SK-N-SH treated with all-trans-retinoic acid at 6 μM for 48 hours (cell line): ENCODE results near the gene SARDH.

ENCODE experiments used
- ATAC-seq: fragments of 200-7000 bp; cut with Tn5 transposase; 3 replicates; pipeline ENCODE4 v1.9.1; 2020; ENCODE audit warnings: mild to moderate bottlenecking, moderate library complexity
- ARNTL ChIP-seq: fragments of 450-650 bp; formaldehyde crosslinking; IDR thresholded peaks from 2 replicates; pipeline ENCODE4 v1.5.0; 2020; ENCODE audit warnings: low read depth, mild to moderate bottlenecking, moderate library complexity, borderline replicate concordance
- CREB5 ChIP-seq: fragments of 250-450 bp; sonication (Bioruptor Pico); IDR thresholded peaks from 2 replicates; pipeline ENCODE4 v1.5.1; 2020; ENCODE audit warnings: low read depth, mild to moderate bottlenecking, moderate library complexity
- CSDC2 ChIP-seq: fragments of 250-450 bp; sonication (Bioruptor Pico); IDR thresholded peaks from 2 replicates; pipeline ENCODE4 v1.5.0; 2020; ENCODE audit warnings: mild to moderate bottlenecking, moderate library complexity
- CSRNP3 ChIP-seq: fragments of 250-450 bp; sonication (Bioruptor Pico); IDR thresholded peaks from 2 replicates; pipeline ENCODE4 v1.5.1; 2021; ENCODE audit warnings: mild to moderate bottlenecking, moderate library complexity
- ESRRG ChIP-seq: fragments of 250-450 bp; sonication (Bioruptor Pico); IDR thresholded peaks from 2 replicates; pipeline ENCODE4 v1.6.1; 2021; ENCODE audit warnings: mild to moderate bottlenecking
- GLIS3 ChIP-seq: fragments of 250-450 bp; sonication (Bioruptor Pico); IDR thresholded peaks from 2 replicates; pipeline ENCODE4 v1.5.0; 2020; ENCODE audit warnings: mild to moderate bottlenecking, moderate library complexity
- OSR1 ChIP-seq: fragments of 250-450 bp; sonication (Bioruptor Pico); IDR thresholded peaks from 2 replicates; pipeline ENCODE4 v1.8.0; 2022; ENCODE audit warnings: moderate library complexity, mild to moderate bottlenecking, inconsistent platforms
- POU6F1 ChIP-seq: fragments of 250-450 bp; sonication (Bioruptor Pico); IDR thresholded peaks from 2 replicates; pipeline ENCODE4 v1.8.0; 2021; ENCODE audit warnings: low read depth, mild to moderate bottlenecking, moderate library complexity, borderline replicate concordance
- PPARA ChIP-seq: fragments of 250-450 bp; sonication (Bioruptor Pico); IDR thresholded peaks from 2 replicates; pipeline ENCODE4 v1.5.0; 2020; ENCODE audit warnings: mild to moderate bottlenecking, borderline replicate concordance
- RARB ChIP-seq: fragments of 250-450 bp; sonication (Bioruptor Pico); IDR thresholded peaks from 2 replicates; pipeline ENCODE4 v1.8.0; 2021; ENCODE audit warnings: mild to moderate bottlenecking, moderate library complexity
- SNAI2 ChIP-seq: fragments of 250-450 bp; sonication (Bioruptor Pico); IDR thresholded peaks from 2 replicates; pipeline ENCODE4 v1.5.0; 2020; ENCODE audit warnings: mild to moderate bottlenecking, moderate library complexity
- TCF4 ChIP-seq: fragments of 250-450 bp; sonication (Bioruptor Pico); IDR thresholded peaks from 2 replicates; pipeline ENCODE4 v1.8.0; 2021; ENCODE audit warnings: mild to moderate bottlenecking, moderate library complexity, borderline replicate concordance
- TOX ChIP-seq: fragments of 250-450 bp; sonication (Bioruptor Pico); IDR thresholded peaks from 2 replicates; pipeline ENCODE4 v1.8.0; 2021; ENCODE audit warnings: mild to moderate bottlenecking, moderate library complexity, borderline replicate concordance
- ZFP3 ChIP-seq: fragments of 250-450 bp; sonication (Bioruptor Pico); IDR thresholded peaks from 2 replicates; pipeline ENCODE4 v1.5.0; 2020; ENCODE audit warnings: mild to moderate bottlenecking, moderate library complexity
- ZNF565 ChIP-seq: fragments of 450-650 bp; formaldehyde crosslinking; conservative IDR thresholded peaks from 2 replicates; pipeline ENCODE4 v1.5.0; 2020; ENCODE audit warnings: low read depth, mild to moderate bottlenecking, moderate library complexity
- ZNF70 ChIP-seq: fragments of 450-650 bp; formaldehyde crosslinking; IDR thresholded peaks from 2 replicates; pipeline ENCODE4 v1.5.0; 2020; ENCODE audit warnings: mild to moderate bottlenecking, moderate library complexity
- ZNF8 ChIP-seq: fragments of 450-650 bp; formaldehyde crosslinking; IDR thresholded peaks from 2 replicates; pipeline ENCODE4 v1.5.0; 2020; ENCODE audit warnings: mild to moderate bottlenecking, moderate library complexity
- TF ChIP-seq, protein P1 (sequence below): fragments of 250-450 bp; sonication (Bioruptor Pico); IDR thresholded peaks from 2 replicates; pipeline ENCODE4 v1.8.0; 2020; ENCODE audit warnings: mild to moderate bottlenecking, moderate library complexity, borderline replicate concordance
- TF ChIP-seq, protein P2 (sequence below): fragments of 250-450 bp; sonication (Bioruptor Pico); IDR thresholded peaks from 2 replicates; pipeline ENCODE4 v1.5.0; 2020; ENCODE audit warnings: mild to moderate bottlenecking, moderate library complexity

SARDH gene

GRCh38 chr9:133781828-133782135 is 43.6 kb upstream of the SARDH start:
- ATAC-seq = no peak
- no peak for TF ChIP-seq ESRRG (CRISPR knock-in tag)
- TF ChIP-seq CSRNP3 (CRISPR knock-in tag) = no peak
- no peak for TF ChIP-seq SNAI2 (CRISPR knock-in tag)
- no peak for TF ChIP-seq CREB5 (CRISPR knock-in tag)
- TF ChIP-seq OSR1 (CRISPR knock-in tag) = no peak
- TF ChIP-seq ZNF8 = no peak
- TF ChIP-seq TCF4 (CRISPR knock-in tag) = no peak
- TF ChIP-seq POU6F1 (CRISPR knock-in tag) = no peak
- TF ChIP-seq, protein P1, sequence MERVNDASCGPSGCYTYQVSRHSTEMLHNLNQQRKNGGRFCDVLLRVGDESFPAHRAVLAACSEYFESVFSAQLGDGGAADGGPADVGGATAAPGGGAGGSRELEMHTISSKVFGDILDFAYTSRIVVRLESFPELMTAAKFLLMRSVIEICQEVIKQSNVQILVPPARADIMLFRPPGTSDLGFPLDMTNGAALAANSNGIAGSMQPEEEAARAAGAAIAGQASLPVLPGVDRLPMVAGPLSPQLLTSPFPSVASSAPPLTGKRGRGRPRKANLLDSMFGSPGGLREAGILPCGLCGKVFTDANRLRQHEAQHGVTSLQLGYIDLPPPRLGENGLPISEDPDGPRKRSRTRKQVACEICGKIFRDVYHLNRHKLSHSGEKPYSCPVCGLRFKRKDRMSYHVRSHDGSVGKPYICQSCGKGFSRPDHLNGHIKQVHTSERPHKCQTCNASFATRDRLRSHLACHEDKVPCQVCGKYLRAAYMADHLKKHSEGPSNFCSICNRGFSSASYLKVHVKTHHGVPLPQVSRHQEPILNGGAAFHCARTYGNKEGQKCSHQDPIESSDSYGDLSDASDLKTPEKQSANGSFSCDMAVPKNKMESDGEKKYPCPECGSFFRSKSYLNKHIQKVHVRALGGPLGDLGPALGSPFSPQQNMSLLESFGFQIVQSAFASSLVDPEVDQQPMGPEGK (CRISPR knock-in tag) = no peak
- TF ChIP-seq ZNF70 (CRISPR knock-in tag) = no peak
- no peak for TF ChIP-seq CSDC2 (CRISPR knock-in tag)
- no peak for TF ChIP-seq TOX (CRISPR knock-in tag)
- no peak for TF ChIP-seq PPARA
- TF ChIP-seq ZFP3 (CRISPR knock-in tag) = no peak
- no peak for TF ChIP-seq RARB
- TF ChIP-seq, protein P2, sequence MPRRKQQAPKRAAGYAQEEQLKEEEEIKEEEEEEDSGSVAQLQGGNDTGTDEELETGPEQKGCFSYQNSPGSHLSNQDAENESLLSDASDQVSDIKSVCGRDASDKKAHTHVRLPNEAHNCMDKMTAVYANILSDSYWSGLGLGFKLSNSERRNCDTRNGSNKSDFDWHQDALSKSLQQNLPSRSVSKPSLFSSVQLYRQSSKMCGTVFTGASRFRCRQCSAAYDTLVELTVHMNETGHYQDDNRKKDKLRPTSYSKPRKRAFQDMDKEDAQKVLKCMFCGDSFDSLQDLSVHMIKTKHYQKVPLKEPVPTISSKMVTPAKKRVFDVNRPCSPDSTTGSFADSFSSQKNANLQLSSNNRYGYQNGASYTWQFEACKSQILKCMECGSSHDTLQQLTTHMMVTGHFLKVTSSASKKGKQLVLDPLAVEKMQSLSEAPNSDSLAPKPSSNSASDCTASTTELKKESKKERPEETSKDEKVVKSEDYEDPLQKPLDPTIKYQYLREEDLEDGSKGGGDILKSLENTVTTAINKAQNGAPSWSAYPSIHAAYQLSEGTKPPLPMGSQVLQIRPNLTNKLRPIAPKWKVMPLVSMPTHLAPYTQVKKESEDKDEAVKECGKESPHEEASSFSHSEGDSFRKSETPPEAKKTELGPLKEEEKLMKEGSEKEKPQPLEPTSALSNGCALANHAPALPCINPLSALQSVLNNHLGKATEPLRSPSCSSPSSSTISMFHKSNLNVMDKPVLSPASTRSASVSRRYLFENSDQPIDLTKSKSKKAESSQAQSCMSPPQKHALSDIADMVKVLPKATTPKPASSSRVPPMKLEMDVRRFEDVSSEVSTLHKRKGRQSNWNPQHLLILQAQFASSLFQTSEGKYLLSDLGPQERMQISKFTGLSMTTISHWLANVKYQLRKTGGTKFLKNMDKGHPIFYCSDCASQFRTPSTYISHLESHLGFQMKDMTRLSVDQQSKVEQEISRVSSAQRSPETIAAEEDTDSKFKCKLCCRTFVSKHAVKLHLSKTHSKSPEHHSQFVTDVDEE (CRISPR knock-in tag) = no peak

DNA sequence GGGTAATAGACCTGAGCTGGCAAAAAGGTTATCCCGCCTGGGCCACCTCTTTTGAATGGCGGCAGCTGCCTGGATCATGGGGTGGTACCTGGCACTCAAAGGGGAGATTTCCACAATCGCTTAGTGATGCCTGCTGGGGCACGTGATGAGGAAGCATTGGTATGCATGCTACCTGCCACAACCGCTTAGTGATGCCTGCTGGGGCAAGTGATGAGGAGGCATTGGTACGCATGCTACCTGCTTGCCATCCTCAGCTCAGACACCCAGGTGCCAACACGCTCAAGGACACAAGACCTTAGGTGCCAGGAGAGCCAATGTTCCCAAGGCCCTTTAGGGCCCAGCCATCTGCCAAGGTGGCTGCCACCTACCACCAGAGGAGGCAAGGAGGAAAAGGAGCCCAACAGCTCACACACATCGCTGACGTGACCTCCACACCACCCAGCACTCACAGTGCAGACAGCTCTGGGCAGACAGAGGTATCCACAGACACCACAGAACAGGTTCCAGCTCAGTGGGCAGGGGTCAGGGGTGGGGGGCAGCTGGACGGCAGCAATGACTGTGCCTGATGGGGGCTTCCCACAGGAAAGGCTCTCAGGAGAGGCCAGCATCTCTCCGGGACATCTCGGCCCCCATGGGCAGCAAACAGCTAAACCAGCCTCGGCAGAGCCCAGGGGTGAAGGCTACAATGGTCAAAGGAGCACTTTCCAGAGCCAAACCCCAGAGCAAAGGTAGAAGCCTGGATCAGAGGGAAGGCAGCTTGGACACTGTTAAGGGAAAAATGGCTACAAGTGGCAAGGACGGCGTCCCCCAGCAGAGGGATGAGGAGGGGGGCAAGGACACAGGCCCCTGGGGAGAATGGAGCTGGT is 43.0 kb upstream of the SARDH start:
- no peak for ATAC-seq
- TF ChIP-seq ZNF565 (CRISPR knock-in tag) (no peak), ESRRG (CRISPR knock-in tag) (no peak), GLIS3 (CRISPR knock-in tag) (no peak), ARNTL (CRISPR knock-in tag) (no peak), ZNF8 (no peak), CREB5 (CRISPR knock-in tag) (no peak), ZNF70 (CRISPR knock-in tag) (no peak)
- TF ChIP-seq, protein P1 (CRISPR knock-in tag) = no peak
- TF ChIP-seq, protein P2 (CRISPR knock-in tag) = no peak
